Stimulated activated CD8-positive, alpha-beta memory T cell treated with anti-CD3 and anti-CD28 coated beads, Interleukin-4, amount 100 ng/mL, for 4 hours (primary cell): Measurements from ENCODE around the gene RSAD2.

Experiments
- DNase-seq, 2 donors: peaks; one replicate each; pipeline ENCODE4 v3.0.0-alpha.2; 2020; ENCODE audit warnings: low read depth in 2 of 2, low spot score in 1 of 2

Gene RSAD2

DNA sequence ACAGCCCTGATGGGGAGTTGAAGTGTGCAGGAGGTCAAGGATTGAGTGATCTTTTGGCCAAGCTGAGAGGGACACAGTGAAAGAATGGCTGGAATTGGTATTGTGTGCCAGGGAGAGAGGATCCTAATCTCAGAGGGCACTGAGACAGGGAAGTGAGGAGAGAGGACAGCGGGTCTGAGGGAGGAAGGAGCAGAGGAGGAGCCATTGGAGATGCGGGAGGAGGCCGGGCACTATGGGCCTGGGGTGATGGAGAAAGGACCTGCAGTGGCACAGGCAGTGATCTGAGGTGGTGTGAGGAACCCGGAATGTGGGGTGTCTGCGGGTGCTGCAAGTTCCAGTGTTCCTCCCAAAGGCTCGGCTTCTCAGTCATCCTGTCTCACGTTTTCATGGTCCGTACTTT, 66.4 kb downstream of the RSAD2 start:
- DNase-seq: no peak

DNA sequence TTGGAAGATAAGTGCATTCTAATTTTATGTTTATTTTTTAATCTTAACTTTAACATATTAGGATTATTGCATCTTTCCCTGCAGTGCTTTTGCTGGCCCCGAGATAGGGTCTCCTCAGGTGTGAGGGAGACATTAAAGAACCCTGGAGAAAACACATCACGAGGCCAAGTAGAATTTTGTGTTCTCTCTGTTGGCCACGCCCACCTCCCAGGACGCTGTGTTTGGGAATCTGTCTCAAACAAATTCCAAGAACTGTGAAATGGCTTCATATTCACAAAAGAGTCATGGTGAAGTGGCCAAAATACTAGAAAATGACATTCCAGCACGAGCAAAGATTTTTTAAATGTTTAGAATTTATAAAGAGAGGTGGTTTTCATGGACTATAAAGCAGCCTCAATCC, 67.0 kb downstream of the RSAD2 start:
- DNase-seq: no peak

DNA sequence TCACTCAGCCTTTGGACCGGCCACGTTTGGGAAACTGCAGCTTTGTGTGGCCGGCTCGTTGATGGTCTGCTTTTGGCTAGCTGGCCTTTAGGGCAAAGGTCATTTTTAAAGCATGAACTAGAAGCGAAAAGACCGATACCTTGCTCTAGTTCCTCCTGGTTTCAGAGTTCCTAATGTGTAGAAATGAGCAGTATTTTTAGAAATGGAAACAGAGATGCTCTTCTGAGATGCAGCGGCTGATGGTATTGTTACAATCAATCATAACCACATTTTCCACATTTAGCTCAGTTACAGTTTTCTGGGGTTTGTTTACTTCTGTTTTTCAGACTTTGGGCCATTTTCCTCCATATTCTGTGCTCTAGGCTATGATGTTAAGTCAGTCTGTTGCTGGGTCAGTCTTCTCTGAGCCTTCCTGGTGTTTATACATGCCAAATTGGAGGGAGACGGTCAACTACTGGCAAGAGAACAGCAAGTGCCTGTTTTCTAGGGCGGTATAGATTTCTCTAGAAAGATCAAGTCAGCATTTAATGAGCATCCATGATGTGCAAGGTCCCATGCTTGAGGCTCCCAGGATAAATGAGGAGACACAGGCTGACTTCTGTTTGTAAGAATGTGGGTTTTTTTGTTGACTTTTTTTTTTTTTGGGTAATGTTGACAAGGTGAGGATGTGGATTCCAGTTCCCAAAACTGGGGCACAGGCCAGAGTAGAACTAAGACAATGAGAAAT, 67.7 kb downstream of the RSAD2 start:
- no peak for DNase-seq

DNA sequence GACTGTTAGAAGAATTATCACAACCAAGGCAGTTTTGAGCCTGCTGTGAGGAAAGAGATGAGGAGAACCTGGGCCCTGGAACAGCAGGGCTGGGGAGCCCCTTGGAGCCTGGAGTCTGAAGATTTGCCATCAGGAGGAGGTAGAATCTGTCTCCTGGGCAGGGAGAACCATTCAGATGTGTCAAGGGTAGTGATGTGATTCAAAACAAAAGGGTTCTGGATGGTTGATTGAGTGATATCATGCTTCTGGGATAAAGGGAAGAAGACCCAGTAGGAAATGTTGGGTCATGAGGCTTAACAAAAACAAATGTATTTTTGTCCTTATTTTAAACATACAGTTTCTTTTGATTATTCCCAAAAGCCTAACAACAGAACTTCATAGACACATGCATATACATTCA, 68.2 kb downstream of the RSAD2 start:
- DNase-seq: no peak

DNA sequence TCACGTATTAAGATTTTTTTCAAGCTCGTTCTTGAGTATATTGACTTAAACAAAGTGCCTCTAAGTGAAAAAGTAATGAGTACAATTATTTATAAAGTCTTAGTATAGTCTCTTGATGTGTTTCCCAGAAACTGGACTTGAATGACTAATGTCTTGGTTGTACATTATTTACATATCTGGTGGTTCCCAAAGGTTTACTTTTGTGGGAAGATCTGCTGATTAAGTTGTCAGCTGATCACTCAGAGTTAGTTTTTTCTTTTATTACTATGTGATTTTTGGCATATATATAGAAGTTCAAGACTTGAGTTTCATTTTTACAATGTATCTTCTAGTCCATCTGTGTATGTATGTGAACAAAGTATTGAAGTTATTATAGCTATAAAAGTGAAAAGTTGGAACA, 69.1 kb downstream of the RSAD2 start:
- no peak for DNase-seq
